ENCODE measurements around the gene GJA8.
A peak's percentile ranks its signal among the peaks of the same experiment; 100 is the strongest.
"Not testable (repeated sequence)": the region's sequence is repeated elsewhere in the genome, so short reads cannot be mapped to it uniquely, and the experiment has no call there.

The GJA8 gene

GRCh38 chr1:147902253-147902845 lies at the start of gene GJA8:
TSS of gene GJA8 (plus strand) at chr1:147902795. CDS start at chr1:147907956, 5,161 bp downstream.
- Mint-ChIP-seq H3K36me3 (no peaks in the 10 kb centered on the region), H3K27ac (no peak within 1 kb of the TSS), H3K9me3 (no peaks in the 10 kb centered on the region), H3K27me3 (peaks cover 6 to 9% of the 10 kb centered on the region in 2 donors), H3K4me3 (no peak within 1 kb of the TSS), H3K4me1 (no peaks in the 10 kb centered on the region)
- DNase-seq = no peak
- no peak for ATAC-seq (replicated peaks)

- no peak for DNase-seq
- Mint-ChIP-seq H3K4me1 (no peaks in the 10 kb centered on the region), H3K27ac (no peak overlapping the region), H3K4me3 (no peak overlapping the region), H3K36me3 (no peaks in the 10 kb centered on the region), H3K9me3 (no peaks in the 10 kb centered on the region), H3K27me3 (peaks cover 23 to 31% of the 10 kb centered on the region in 2 donors)
- no peak for ATAC-seq (replicated peaks)
Measured at GRCh38 chr1:147853391-147853790, 49.2 kb upstream of the GJA8 start.

- H3K27ac Mint-ChIP-seq; H3K36me3 Mint-ChIP-seq; H3K4me3 Mint-ChIP-seq; ATAC-seq (replicated peaks); DNase-seq; H3K4me1 Mint-ChIP-seq; H3K9me3 Mint-ChIP-seq: not testable (repeated sequence)
- peaks cover 32% of the 10 kb centered on the region in 2 donors for H3K27me3 Mint-ChIP-seq
Measured at GRCh38 chr1:147854989-147855388, 47.6 kb upstream of the GJA8 start.

GRCh38 chr1:147855996-147856395 lies 46.6 kb upstream of the GJA8 start:
- H3K9me3 Mint-ChIP-seq; DNase-seq; H3K4me1 Mint-ChIP-seq; H3K27ac Mint-ChIP-seq; H3K4me3 Mint-ChIP-seq; ATAC-seq (replicated peaks); H3K36me3 Mint-ChIP-seq: not testable (repeated sequence)
- H3K27me3 Mint-ChIP-seq = peaks cover 36 to 37% of the 10 kb centered on the region in 2 donors

GRCh38 chr1:147867204-147867603 lies 35.4 kb upstream of the GJA8 start:
- not testable (repeated sequence) for H3K4me3 Mint-ChIP-seq; H3K36me3 Mint-ChIP-seq; H3K27ac Mint-ChIP-seq; ATAC-seq (replicated peaks); DNase-seq; H3K4me1 Mint-ChIP-seq; H3K9me3 Mint-ChIP-seq
- peaks cover 19 to 42% of the 10 kb centered on the region in 2 donors for H3K27me3 Mint-ChIP-seq

- DNase-seq (no peak), ATAC-seq (replicated peaks) (no peak)
- Mint-ChIP-seq H3K36me3 (no peaks in the 10 kb centered on the region), H3K27me3 (peaks cover 11 to 28% of the 10 kb centered on the region in 2 donors), H3K27ac (no peak overlapping the region), H3K9me3 (peaks cover 4 to 6% of the 10 kb centered on the region in 2 donors), H3K4me1 (no peaks in the 10 kb centered on the region), H3K4me3 (no peak overlapping the region)
Measured at GRCh38 chr1:147878022-147878421, 24.6 kb upstream of the GJA8 start.

- Mint-ChIP-seq H3K9me3 (peaks cover 3 to 6% of the 10 kb centered on the region in 2 donors), H3K4me1 (no peaks in the 10 kb centered on the region), H3K27me3 (peaks cover 11 to 28% of the 10 kb centered on the region in 2 donors), H3K4me3 (no peak overlapping the region), H3K27ac (no peak overlapping the region), H3K36me3 (no peaks in the 10 kb centered on the region)
- DNase-seq (no peak), ATAC-seq (replicated peaks) (no peak)
Measured at GRCh38 chr1:147879911-147880310, 22.7 kb upstream of the GJA8 start.

GRCh38 chr1:147882535-147882934 lies 20.1 kb upstream of the GJA8 start:
- H3K27me3 Mint-ChIP-seq = peaks cover 6 to 12% of the 10 kb centered on the region in 2 donors
- DNase-seq = no peak

GRCh38 chr1:147890177-147890790 lies 12.3 kb upstream of the GJA8 start:
- Mint-ChIP-seq H3K4me3 (no peak overlapping the region), H3K27me3 (peaks cover 9 to 16% of the 10 kb centered on the region in 2 donors), H3K27ac (no peak overlapping the region), H3K9me3 (no peaks in the 10 kb centered on the region), H3K4me1 (peaks cover 0 to 6% of the 10 kb centered on the region in 2 donors), H3K36me3 (no peaks in the 10 kb centered on the region)
- ATAC-seq (replicated peaks) = peak; percentile 97 to 98
- peak; percentile 48 for DNase-seq

More at GRCh38 chr1:147882535-147882934, 20.1 kb upstream of the GJA8 start:
- ATAC-seq (replicated peaks) = no peak
- Mint-ChIP-seq H3K4me3 (no peak overlapping the region), H3K4me1 (no peaks in the 10 kb centered on the region), H3K27ac (no peak overlapping the region), H3K36me3 (no peaks in the 10 kb centered on the region), H3K9me3 (peaks cover 3 to 6% of the 10 kb centered on the region in 2 donors)

- no peak overlapping the region for H3K27ac Mint-ChIP-seq
- H3K4me3 Mint-ChIP-seq = no peak overlapping the region
- no peaks in the 10 kb centered on the region for H3K9me3 Mint-ChIP-seq
- peaks cover 9 to 16% of the 10 kb centered on the region in 2 donors for H3K27me3 Mint-ChIP-seq
- H3K4me1 Mint-ChIP-seq = peaks cover 0 to 6% of the 10 kb centered on the region in 2 donors
- DNase-seq (no peak), ATAC-seq (replicated peaks) (no peak)
- H3K36me3 Mint-ChIP-seq = no peaks in the 10 kb centered on the region
Measured at GRCh38 chr1:147891088-147891487, 11.5 kb upstream of the GJA8 start.

- DNase-seq (no peak), ATAC-seq (replicated peaks) (peak; percentile 44 to 52)
- Mint-ChIP-seq H3K4me1 (peaks cover 0 to 6% of the 10 kb centered on the region in 2 donors), H3K36me3 (no peaks in the 10 kb centered on the region), H3K27me3 (peaks cover 9 to 16% of the 10 kb centered on the region in 2 donors), H3K9me3 (no peaks in the 10 kb centered on the region), H3K4me3 (no peak overlapping the region), H3K27ac (peak overlapping the region; percentile 20)
Measured at GRCh38 chr1:147892216-147892615, 10.4 kb upstream of the GJA8 start.

- no peak for DNase-seq
- H3K9me3 Mint-ChIP-seq = no peaks in the 10 kb centered on the region
- H3K27ac Mint-ChIP-seq = no peak overlapping the region
- peaks cover 9 to 16% of the 10 kb centered on the region in 2 donors for H3K27me3 Mint-ChIP-seq
- no peaks in the 10 kb centered on the region for H3K36me3 Mint-ChIP-seq
- ATAC-seq (replicated peaks) = no peak
- peaks cover 0 to 6% of the 10 kb centered on the region in 2 donors for H3K4me1 Mint-ChIP-seq
- no peak overlapping the region for H3K4me3 Mint-ChIP-seq
Measured at GRCh38 chr1:147892731-147893214, 9.8 kb upstream of the GJA8 start.

- no peak for DNase-seq
- peaks cover 0 to 5% of the 10 kb centered on the region in 2 donors for H3K4me1 Mint-ChIP-seq
- no peak overlapping the region for H3K27ac Mint-ChIP-seq
- H3K9me3 Mint-ChIP-seq = no peaks in the 10 kb centered on the region
- H3K36me3 Mint-ChIP-seq = no peaks in the 10 kb centered on the region
- H3K4me3 Mint-ChIP-seq = no peak overlapping the region
- ATAC-seq (replicated peaks) = no peak
- peaks cover 9 to 10% of the 10 kb centered on the region in 2 donors for H3K27me3 Mint-ChIP-seq
Measured at GRCh38 chr1:147895123-147895522, 7.5 kb upstream of the GJA8 start.

GRCh38 chr1:147897029-147897752 lies 5.4 kb upstream of the GJA8 start:
- Mint-ChIP-seq H3K4me1 (no peaks in the 10 kb centered on the region), H3K4me3 (no peak overlapping the region), H3K9me3 (no peaks in the 10 kb centered on the region), H3K27ac (no peak overlapping the region), H3K36me3 (no peaks in the 10 kb centered on the region), H3K27me3 (peaks cover 7 to 9% of the 10 kb centered on the region in 2 donors)
- DNase-seq (no peak), ATAC-seq (replicated peaks) (no peak)
